ENCODE results near the gene LTB.

- no peak for TF ChIP-seq ERF (CRISPR knock-in tag; IDR thresholded peaks at IDR 0.05)
- TF ChIP-seq MAFG (CRISPR knock-in tag; IDR thresholded peaks at IDR 0.05), result no peak
- no peak for TF ChIP-seq ZBTB38 (CRISPR knock-in tag; IDR thresholded peaks at IDR 0.05)
- TF ChIP-seq HCFC1 (IDR thresholded peaks at IDR 0.05; ENCODE audit: low read depth, low read length), result no peak
- no peak for TF ChIP-seq EZH2 (conservative IDR thresholded peaks at IDR 0.05; ENCODE audit: low read depth, low read length)
- TF ChIP-seq ZNF609 (CRISPR knock-in tag; IDR thresholded peaks at IDR 0.05; ENCODE audit: borderline replicate concordance), result no peak
- no peak for TF ChIP-seq NAIF1 (CRISPR knock-in tag; IDR thresholded peaks at IDR 0.05; ENCODE audit: borderline replicate concordance)
- no peak for TF ChIP-seq POLR2AphosphoS5 (IDR thresholded peaks at IDR 0.05; ENCODE audit: low read depth, low read length)
- no peak for TF ChIP-seq ZNF577 (CRISPR knock-in tag; IDR thresholded peaks at IDR 0.05; ENCODE audit: borderline replicate concordance, low read depth)
These were observed 14.5 kb downstream of the LTB start for GRCh38 chr6:31567531-31568370.
